ENCODE results near the gene ZNF536.

- TF ChIP-seq, protein P1, sequence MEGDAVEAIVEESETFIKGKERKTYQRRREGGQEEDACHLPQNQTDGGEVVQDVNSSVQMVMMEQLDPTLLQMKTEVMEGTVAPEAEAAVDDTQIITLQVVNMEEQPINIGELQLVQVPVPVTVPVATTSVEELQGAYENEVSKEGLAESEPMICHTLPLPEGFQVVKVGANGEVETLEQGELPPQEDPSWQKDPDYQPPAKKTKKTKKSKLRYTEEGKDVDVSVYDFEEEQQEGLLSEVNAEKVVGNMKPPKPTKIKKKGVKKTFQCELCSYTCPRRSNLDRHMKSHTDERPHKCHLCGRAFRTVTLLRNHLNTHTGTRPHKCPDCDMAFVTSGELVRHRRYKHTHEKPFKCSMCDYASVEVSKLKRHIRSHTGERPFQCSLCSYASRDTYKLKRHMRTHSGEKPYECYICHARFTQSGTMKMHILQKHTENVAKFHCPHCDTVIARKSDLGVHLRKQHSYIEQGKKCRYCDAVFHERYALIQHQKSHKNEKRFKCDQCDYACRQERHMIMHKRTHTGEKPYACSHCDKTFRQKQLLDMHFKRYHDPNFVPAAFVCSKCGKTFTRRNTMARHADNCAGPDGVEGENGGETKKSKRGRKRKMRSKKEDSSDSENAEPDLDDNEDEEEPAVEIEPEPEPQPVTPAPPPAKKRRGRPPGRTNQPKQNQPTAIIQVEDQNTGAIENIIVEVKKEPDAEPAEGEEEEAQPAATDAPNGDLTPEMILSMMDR (IDR thresholded peaks at IDR 0.05), result no peak
- no peak for TF ChIP-seq EP300 (IDR thresholded peaks at IDR 0.05; ENCODE audit: low read depth)
Observed at GRCh38 chr19:30528919-30529318, 156.7 kb downstream of the ZNF536 start.
